ENCODE results near the gene EGFL7. TPM values are rescaled to one million over a fixed set of nuclear protein-coding genes. Genes with fewer than 3 reads are reported as not detected.
"Not testable (repeated sequence)": the region's sequence is repeated elsewhere in the genome, so short reads cannot be mapped to it uniquely, and the experiment has no call there.

Gene EGFL7
- total RNA-seq, 1 donor from 2014 or later: 2.5 TPM

GRCh38 chr9:136628268-136628667 is 34.4 kb upstream of the EGFL7 start:
- Mint-ChIP-seq H3K27me3 (ENCODE audit: insufficient read depth) (peaks cover 7% of the 10 kb centered on the region), H3K9me3 (no peaks in the 10 kb centered on the region), H3K4me1 (ENCODE audit: low read depth) (no peaks in the 10 kb centered on the region), H3K27ac (no peak overlapping the region), H3K4me3 (no peak overlapping the region), H3K36me3 (ENCODE audit: low read depth) (no peaks in the 10 kb centered on the region)
- no peak for DNase-seq (ENCODE audit: low spot score)
- intact Hi-C loops (cut with micrococcal nuclease): no loop called here

- Mint-ChIP-seq H3K4me3 (no peak overlapping the region), H3K36me3 (ENCODE audit: low read depth) (no peaks in the 10 kb centered on the region), H3K27ac (no peak overlapping the region), H3K27me3 (ENCODE audit: insufficient read depth) (peaks cover 7% of the 10 kb centered on the region), H3K4me1 (ENCODE audit: low read depth) (no peaks in the 10 kb centered on the region), H3K9me3 (no peaks in the 10 kb centered on the region)
- intact Hi-C loops (cut with micrococcal nuclease): no loop called here
- DNase-seq (ENCODE audit: low spot score): no peak
Observed at GRCh38 chr9:136629001-136629878, 33.5 kb upstream of the EGFL7 start.

- DNase-seq (ENCODE audit: low spot score): peak; percentile 31
- H3K27me3 Mint-ChIP-seq (ENCODE audit: insufficient read depth): peaks cover 11% of the 10 kb centered on the region
- no peaks in the 10 kb centered on the region for H3K9me3 Mint-ChIP-seq
- H3K4me3 Mint-ChIP-seq: no peak overlapping the region
- no peaks in the 10 kb centered on the region for H3K4me1 Mint-ChIP-seq (ENCODE audit: low read depth)
- intact Hi-C loops (cut with micrococcal nuclease): loop anchor here (2.0 kb wide), 1 partner anchor 145 kb away; no protein-coding TSS in a partner anchor
- H3K36me3 Mint-ChIP-seq (ENCODE audit: low read depth): no peaks in the 10 kb centered on the region
- H3K27ac Mint-ChIP-seq: no peak overlapping the region
Observed at GRCh38 chr9:136629879-136630661, 32.6 kb upstream of the EGFL7 start.

- H3K36me3 Mint-ChIP-seq (ENCODE audit: low read depth): no peaks in the 10 kb centered on the region
- no peak overlapping the region for H3K4me3 Mint-ChIP-seq
- no peak overlapping the region for H3K27ac Mint-ChIP-seq
- H3K9me3 Mint-ChIP-seq: no peaks in the 10 kb centered on the region
- H3K27me3 Mint-ChIP-seq (ENCODE audit: insufficient read depth): peaks cover 9% of the 10 kb centered on the region
- intact Hi-C loops (cut with micrococcal nuclease): loop anchor here (2.0 kb wide), 1 partner anchor 146 kb away; no protein-coding TSS in a partner anchor
- DNase-seq (ENCODE audit: low spot score): no peak
- H3K4me1 Mint-ChIP-seq (ENCODE audit: low read depth): no peaks in the 10 kb centered on the region
Observed at GRCh38 chr9:136630662-136630992, 32.1 kb upstream of the EGFL7 start.

- Mint-ChIP-seq H3K4me1 (ENCODE audit: low read depth) (no peaks in the 10 kb centered on the region), H3K4me3 (no peak overlapping the region), H3K9me3 (no peaks in the 10 kb centered on the region), H3K27ac (no peak overlapping the region), H3K36me3 (ENCODE audit: low read depth) (no peaks in the 10 kb centered on the region), H3K27me3 (ENCODE audit: insufficient read depth) (peaks cover 8% of the 10 kb centered on the region)
- intact Hi-C loops (cut with micrococcal nuclease): loop anchor here (1.0 to 2.0 kb wide), 2 partner anchors 143 to 147 kb away; no protein-coding TSS in a partner anchor
- peak; percentile 65 for DNase-seq (ENCODE audit: low spot score)
Observed at GRCh38 chr9:136631038-136632000, 31.4 kb upstream of the EGFL7 start.

- intact Hi-C loops (cut with micrococcal nuclease); H3K36me3 Mint-ChIP-seq (ENCODE audit: low read depth); H3K4me3 Mint-ChIP-seq; H3K27me3 Mint-ChIP-seq (ENCODE audit: insufficient read depth); H3K4me1 Mint-ChIP-seq (ENCODE audit: low read depth); H3K9me3 Mint-ChIP-seq; DNase-seq (ENCODE audit: low spot score); H3K27ac Mint-ChIP-seq: not testable (repeated sequence)
Observed at GRCh38 chr9:136632072-136632471, 30.6 kb upstream of the EGFL7 start.

- intact Hi-C loops (cut with micrococcal nuclease); H3K4me1 Mint-ChIP-seq (ENCODE audit: low read depth); H3K27ac Mint-ChIP-seq; H3K36me3 Mint-ChIP-seq (ENCODE audit: low read depth); DNase-seq (ENCODE audit: low spot score); H3K27me3 Mint-ChIP-seq (ENCODE audit: insufficient read depth); H3K9me3 Mint-ChIP-seq; H3K4me3 Mint-ChIP-seq: not testable (repeated sequence)
Observed at GRCh38 chr9:136632491-136633106, 30.1 kb upstream of the EGFL7 start.

- DNase-seq (ENCODE audit: low spot score): no peak
- Mint-ChIP-seq H3K9me3 (no peaks in the 10 kb centered on the region), H3K4me1 (ENCODE audit: low read depth) (no peaks in the 10 kb centered on the region), H3K4me3 (no peak overlapping the region), H3K27me3 (ENCODE audit: insufficient read depth) (peaks cover 4% of the 10 kb centered on the region), H3K36me3 (ENCODE audit: low read depth) (no peaks in the 10 kb centered on the region), H3K27ac (no peak overlapping the region)
- intact Hi-C loops (cut with micrococcal nuclease): no loop called here
Observed at GRCh38 chr9:136634904-136635303, 27.8 kb upstream of the EGFL7 start.

GRCh38 chr9:136640171-136641111 is 22.3 kb upstream of the EGFL7 start:
- DNase-seq (ENCODE audit: low spot score): no peak
- Mint-ChIP-seq H3K4me1 (ENCODE audit: low read depth) (no peaks in the 10 kb centered on the region), H3K4me3 (no peak overlapping the region), H3K36me3 (ENCODE audit: low read depth) (no peaks in the 10 kb centered on the region), H3K9me3 (no peaks in the 10 kb centered on the region), H3K27me3 (ENCODE audit: insufficient read depth) (peaks cover 18% of the 10 kb centered on the region), H3K27ac (no peak overlapping the region)
- intact Hi-C loops (cut with micrococcal nuclease): no loop called here

GRCh38 chr9:136642439-136642921 is 20.2 kb upstream of the EGFL7 start:
- no peak overlapping the region for H3K4me3 Mint-ChIP-seq
- peaks cover 22% of the 10 kb centered on the region for H3K27me3 Mint-ChIP-seq (ENCODE audit: insufficient read depth)
- no peak for DNase-seq (ENCODE audit: low spot score)
- H3K4me1 Mint-ChIP-seq (ENCODE audit: low read depth): no peaks in the 10 kb centered on the region
- intact Hi-C loops (cut with micrococcal nuclease): no loop called here
- no peaks in the 10 kb centered on the region for H3K36me3 Mint-ChIP-seq (ENCODE audit: low read depth)
- no peak overlapping the region for H3K27ac Mint-ChIP-seq
- no peaks in the 10 kb centered on the region for H3K9me3 Mint-ChIP-seq

- H3K4me3 Mint-ChIP-seq: no peak overlapping the region
Observed at GRCh38 chr9:136643596-136644342, 18.9 kb upstream of the EGFL7 start.

More at GRCh38 chr9:136643596-136644342, 18.9 kb upstream of the EGFL7 start:
- Mint-ChIP-seq H3K4me1 (ENCODE audit: low read depth) (no peaks in the 10 kb centered on the region), H3K27me3 (ENCODE audit: insufficient read depth) (peaks cover 25% of the 10 kb centered on the region), H3K27ac (no peak overlapping the region), H3K36me3 (ENCODE audit: low read depth) (no peaks in the 10 kb centered on the region), H3K9me3 (no peaks in the 10 kb centered on the region)
- DNase-seq (ENCODE audit: low spot score): no peak
- intact Hi-C loops (cut with micrococcal nuclease): loop anchor here (1.0 kb wide), 1 partner anchor 158 kb away; no protein-coding TSS in a partner anchor
